Body of pancreas (tissue), 4 donors: Measurements from ENCODE around the gene TAF8. TPM values are rescaled to one million over a fixed set of nuclear protein-coding genes. Genes with fewer than 3 reads are reported as not detected.

Source experiments
- ATAC-seq: fragments of 150-250 bp; one replicate; pipeline ENCODE4 v1.9.1; 2016
- DNase-seq, 4 donors: peaks; one replicate each; pipeline ENCODE4 v3.0.0-alpha.2; 2019
- H3K27ac ChIP-seq, 4 donors: fragments of 200-600 bp; sonication (generic); 1 replicate in 3 of 4; 2 replicates in 1 of 4; pipeline versions ENCODE4 v1.5.1 to v1.6.1; 2016 to 2019; ENCODE audit warnings: mild to moderate bottlenecking in 1 of 4, mixed read lengths in 1 of 4, moderate library complexity in 1 of 4
- H3K27me3 ChIP-seq, 2 donors: fragments of 200-600 bp; sonication (generic); one replicate each; pipeline ENCODE4 v1.6.0; 2016; ENCODE audit warnings: mild to moderate bottlenecking in 1 of 2
- H3K36me3 ChIP-seq, 2 donors: fragments of 200-600 bp; sonication (generic); replicated peaks in 1 of 2; 2 replicates each; pipeline ENCODE4 v1.5.1; 2016; ENCODE audit warnings: low read depth in 2 of 2; ENCODE audit not compliant: insufficient read depth in 1 of 2
- H3K4me1 ChIP-seq: fragments of 200-600 bp; sonication (generic); one replicate; pipeline ENCODE4 v1.6.0; 2016
- H3K4me3 ChIP-seq, 2 donors: fragments of 200-600 bp; sonication (generic); 1 replicate in 1 of 2; 2 replicates in 1 of 2; pipeline ENCODE4 v1.5.1; 2016 to 2019
- H3K9me3 ChIP-seq, 3 donors: fragments of 200-600 bp; sonication (generic); 1 replicate in 2 of 3; 2 replicates in 1 of 3; pipeline ENCODE4 v1.5.1; 2016
- POLR2A ChIP-seq, 3 donors: fragments of 450-650 bp; IDR thresholded peaks; one replicate each; pipeline ENCODE4 v1.6.1; 2016; ENCODE audit warnings: antibody characterized with exemption in 3 of 3, mild to moderate bottlenecking in 2 of 3
- WGBS, 2 donors: methylation state at CpG; one replicate each; pipeline ENCODE4 v1.1.5; 2017; 5-methylcytosine and 5-hydroxymethylcytosine counted together
- intact Hi-C: fragments of 100-400 bp; cut with DNase I; formaldehyde crosslinking; loops from one replicate; pipeline ENCODE4 v1.15.1; 2023
- total RNA-seq, 2 donors: library from RNA; depleted of rRNA; stranded (reverse); fragments of >200 nt; gene quantifications; one replicate each; pipeline ENCODE4 v1.1.0, GENCODE V29; 2016
- TF ChIP-seq, protein P1 (sequence below), 7 experiments: fragments of 450-650 bp in 4 of 7; fragments of 200-600 bp in 3 of 7; sonication (generic) in 3 of 7; IDR thresholded peaks; one replicate each; pipeline ENCODE4 v1.5.1; 2016 to 2019; ENCODE audit warnings: antibody characterized with exemption in 7 of 7

TAF8 gene
- total RNA-seq, 2 donors from 2014 or later = 7.6 to 18.2 TPM

DNA sequence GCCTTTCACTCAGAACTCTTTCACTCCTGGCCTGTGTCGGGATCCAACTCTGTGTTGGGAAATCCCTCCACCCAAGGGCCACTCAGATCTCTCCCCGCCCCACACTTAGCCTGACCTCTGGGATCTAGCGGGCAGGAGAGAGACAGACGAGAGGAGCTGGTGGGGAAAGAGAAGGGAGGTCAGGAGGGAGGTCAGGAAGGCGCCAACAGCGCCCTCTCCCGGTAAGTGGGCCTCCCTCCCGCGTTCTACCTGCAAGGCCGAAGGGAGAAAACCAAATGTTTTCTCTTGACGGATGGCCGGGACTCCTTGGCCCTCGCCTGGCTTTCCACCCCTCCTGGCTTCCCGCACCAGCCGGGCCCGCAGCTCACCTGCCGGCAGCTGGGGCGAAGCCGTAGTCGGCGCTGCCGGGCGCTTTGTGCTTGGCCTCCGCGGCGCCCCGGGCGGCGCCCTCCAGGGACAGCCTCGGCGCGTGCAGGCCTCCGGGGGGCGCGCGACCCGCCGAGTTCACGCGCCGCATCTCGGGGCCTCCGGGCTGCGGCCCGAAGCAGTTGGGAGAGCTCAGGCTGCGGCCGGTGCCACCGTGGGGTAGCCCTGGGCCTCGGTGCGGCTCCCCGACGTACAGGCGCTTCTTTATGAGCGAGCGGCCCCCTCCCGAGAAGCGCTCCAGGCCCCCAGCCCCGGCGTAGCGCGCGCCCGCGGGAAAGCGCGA, 53.9 kb downstream of the TAF8 start:
- ATAC-seq (peak; percentile 10), DNase-seq (peak in 1 of 4 donors; percentile 46)
- H3K4me3 ChIP-seq = no peak overlapping the region
- no peak overlapping the region for H3K27ac ChIP-seq
- H3K9me3 ChIP-seq = no peaks in the 10 kb centered on the region
- H3K27me3 ChIP-seq = no peaks in the 10 kb centered on the region
- H3K4me1 ChIP-seq = peaks cover 13% of the 10 kb centered on the region
- peaks cover 0 to 7% of the 10 kb centered on the region in 2 donors for H3K36me3 ChIP-seq
- 47 to 66% methylated on average over 13 to 35 of the region's 66 CpGs for WGBS, 2 donors
- intact Hi-C loops = no loop called here
- TF ChIP-seq, protein P1, sequence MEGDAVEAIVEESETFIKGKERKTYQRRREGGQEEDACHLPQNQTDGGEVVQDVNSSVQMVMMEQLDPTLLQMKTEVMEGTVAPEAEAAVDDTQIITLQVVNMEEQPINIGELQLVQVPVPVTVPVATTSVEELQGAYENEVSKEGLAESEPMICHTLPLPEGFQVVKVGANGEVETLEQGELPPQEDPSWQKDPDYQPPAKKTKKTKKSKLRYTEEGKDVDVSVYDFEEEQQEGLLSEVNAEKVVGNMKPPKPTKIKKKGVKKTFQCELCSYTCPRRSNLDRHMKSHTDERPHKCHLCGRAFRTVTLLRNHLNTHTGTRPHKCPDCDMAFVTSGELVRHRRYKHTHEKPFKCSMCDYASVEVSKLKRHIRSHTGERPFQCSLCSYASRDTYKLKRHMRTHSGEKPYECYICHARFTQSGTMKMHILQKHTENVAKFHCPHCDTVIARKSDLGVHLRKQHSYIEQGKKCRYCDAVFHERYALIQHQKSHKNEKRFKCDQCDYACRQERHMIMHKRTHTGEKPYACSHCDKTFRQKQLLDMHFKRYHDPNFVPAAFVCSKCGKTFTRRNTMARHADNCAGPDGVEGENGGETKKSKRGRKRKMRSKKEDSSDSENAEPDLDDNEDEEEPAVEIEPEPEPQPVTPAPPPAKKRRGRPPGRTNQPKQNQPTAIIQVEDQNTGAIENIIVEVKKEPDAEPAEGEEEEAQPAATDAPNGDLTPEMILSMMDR (IDR thresholded peaks at IDR 0.05) = peak in 4 of 7 experiments; percentile 13 to 46 (median 30)
- no peak for TF ChIP-seq POLR2A (IDR thresholded peaks at IDR 0.05)

DNA sequence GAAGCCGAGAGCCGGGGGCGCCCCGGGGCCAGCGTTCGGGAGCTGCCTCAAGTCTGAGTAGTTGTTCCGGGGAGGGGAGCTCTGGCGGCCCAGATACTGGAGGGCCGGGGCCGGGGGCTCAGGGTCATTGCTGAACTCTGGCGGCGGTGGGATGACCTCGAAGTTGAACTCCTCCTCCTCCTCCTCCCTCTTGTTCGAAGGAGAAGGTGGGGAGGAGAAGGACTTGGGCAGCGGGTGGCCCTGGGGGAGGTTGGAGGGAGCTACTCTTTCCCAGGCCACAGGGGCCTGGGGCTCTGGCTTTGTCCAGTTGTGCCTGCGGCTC, 54.4 kb downstream of the TAF8 start:
- H3K4me3 ChIP-seq = no peak overlapping the region
- peaks cover 0 to 9% of the 10 kb centered on the region in 2 donors for H3K36me3 ChIP-seq
- ATAC-seq (no peak), DNase-seq (no peak)
- intact Hi-C loops = no loop called here
- WGBS, 2 donors = 60 to 69% methylated on average over 1 to 9 of the region's 16 CpGs
- H3K27ac ChIP-seq = no peak overlapping the region
- TF ChIP-seq POLR2A (IDR thresholded peaks at IDR 0.05) = no peak
- TF ChIP-seq, protein P1 (IDR thresholded peaks at IDR 0.05) = no peak
- no peaks in the 10 kb centered on the region for H3K9me3 ChIP-seq
- H3K4me1 ChIP-seq = peaks cover 8% of the 10 kb centered on the region
- H3K27me3 ChIP-seq = no peaks in the 10 kb centered on the region

DNA sequence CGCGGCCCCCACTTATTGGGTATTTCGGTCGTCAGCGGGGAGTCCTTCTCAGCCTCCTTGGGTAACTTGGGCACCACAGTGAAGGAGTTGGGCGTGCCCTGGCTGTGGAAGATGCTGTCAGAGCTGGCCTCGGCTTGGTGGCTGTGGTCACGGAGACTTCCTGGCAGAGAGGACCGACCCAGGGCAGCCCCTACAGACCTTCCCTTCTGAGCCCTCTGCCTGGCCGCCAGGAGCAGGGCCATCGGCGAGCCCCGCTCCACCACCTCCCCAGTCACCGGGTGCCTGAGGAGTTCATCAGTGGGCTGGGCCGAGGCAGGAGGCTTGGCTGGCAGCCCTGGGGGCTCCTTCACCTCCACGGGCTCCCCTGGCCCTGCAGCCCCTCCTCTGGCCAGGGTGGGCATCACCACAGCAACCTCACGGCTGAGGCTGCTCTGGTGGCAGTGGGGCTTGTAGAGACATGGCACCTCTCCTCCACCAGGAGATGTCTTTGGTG, 54.9 kb downstream of the TAF8 start:
- intact Hi-C loops = no loop called here
- Histone ChIP-seq H3K36me3 (peaks cover 0 to 9% of the 10 kb centered on the region in 2 donors), H3K4me3 (no peak overlapping the region), H3K27ac (no peak overlapping the region), H3K27me3 (no peaks in the 10 kb centered on the region), H3K9me3 (no peaks in the 10 kb centered on the region), H3K4me1 (peaks cover 3% of the 10 kb centered on the region)
- ATAC-seq = no peak
- no peak for DNase-seq
- WGBS, 2 donors = 86 to 91% methylated on average over 6 to 17 of the region's 17 CpGs
- TF ChIP-seq POLR2A (IDR thresholded peaks at IDR 0.05) = no peak
- TF ChIP-seq, protein P1 (IDR thresholded peaks at IDR 0.05) = no peak

DNA sequence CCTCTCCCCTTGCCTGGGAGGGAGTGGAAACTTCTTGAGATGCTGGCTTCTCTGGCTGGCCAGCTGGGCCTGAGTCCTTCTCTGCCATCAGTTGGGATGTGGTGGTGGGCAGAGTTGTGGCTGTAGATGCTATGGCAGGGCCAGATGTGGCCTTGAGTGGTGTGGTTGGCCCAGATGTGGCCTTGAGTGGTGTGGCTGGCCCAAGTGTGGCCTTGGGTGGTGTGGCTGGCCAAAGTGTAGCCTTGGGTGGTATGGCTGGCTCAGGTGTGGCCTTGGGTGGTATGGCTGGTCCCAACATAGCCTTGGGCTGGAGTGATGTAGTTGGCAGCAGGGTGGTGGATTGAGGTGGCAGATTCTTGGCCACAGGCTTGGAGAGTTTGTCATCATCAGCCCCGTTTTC, 55.4 kb downstream of the TAF8 start:
- DNase-seq (no peak), ATAC-seq (no peak)
- Histone ChIP-seq H3K27me3 (no peaks in the 10 kb centered on the region), H3K4me3 (no peak overlapping the region), H3K4me1 (no peaks in the 10 kb centered on the region), H3K27ac (no peak overlapping the region), H3K36me3 (peaks cover 0 to 9% of the 10 kb centered on the region in 2 donors), H3K9me3 (no peaks in the 10 kb centered on the region)
- 86 to 100% methylated on average over 1 of the region's 1 CpG for WGBS, 2 donors
- no peak for TF ChIP-seq POLR2A (IDR thresholded peaks at IDR 0.05)
- TF ChIP-seq, protein P1 (IDR thresholded peaks at IDR 0.05) = no peak
- intact Hi-C loops = no loop called here
